GM21390 (cell line): ENCODE results near the gene SUPT4H1.
"Not testable (repeated sequence)": the region's sequence is repeated elsewhere in the genome, so short reads cannot be mapped to it uniquely, and the experiment has no call there.

Source experiments
- ATAC-seq: cut with Tn5 transposase; IDR thresholded peaks from one replicate; pipeline ENCODE4 v1.9.1; 2021; ENCODE audit not compliant: unreplicated experiment

SUPT4H1 gene

GRCh38 chr17:58341861-58342475, 10.0 kb downstream of the SUPT4H1 start:
- ATAC-seq, result no peak

GRCh38 chr17:58341136-58341860, 10.7 kb downstream of the SUPT4H1 start:
- not testable (repeated sequence) for ATAC-seq

- ATAC-seq, result no peak
Observed at GRCh38 chr17:58340405-58340876, 11.6 kb downstream of the SUPT4H1 start.

GRCh38 chr17:58339755-58340404, 12.1 kb downstream of the SUPT4H1 start:
- no peak for ATAC-seq

- peak; percentile 19 for ATAC-seq
Observed at GRCh38 chr17:58338841-58339754, 12.9 kb downstream of the SUPT4H1 start.

GRCh38 chr17:58338454-58338840, 13.6 kb downstream of the SUPT4H1 start:
- no peak for ATAC-seq

- ATAC-seq, result peak; percentile 55
Observed at GRCh38 chr17:58337600-58338453, 14.2 kb downstream of the SUPT4H1 start.

GRCh38 chr17:58337210-58337599, 14.8 kb downstream of the SUPT4H1 start:
- no peak for ATAC-seq

GRCh38 chr17:58336456-58337209, 15.4 kb downstream of the SUPT4H1 start:
- no peak for ATAC-seq

- ATAC-seq, result no peak
Observed at GRCh38 chr17:58335779-58336455, 16.1 kb downstream of the SUPT4H1 start.

GRCh38 chr17:58335061-58335731, 16.8 kb downstream of the SUPT4H1 start:
- ATAC-seq, result no peak

- ATAC-seq, result no peak
Observed at GRCh38 chr17:58334661-58335060, 17.3 kb downstream of the SUPT4H1 start.

GRCh38 chr17:58334256-58334655, 17.7 kb downstream of the SUPT4H1 start:
- ATAC-seq, result no peak

GRCh38 chr17:58333736-58334207, 18.2 kb downstream of the SUPT4H1 start:
- ATAC-seq, result no peak

GRCh38 chr17:58332778-58333735, 18.9 kb downstream of the SUPT4H1 start:
- no peak for ATAC-seq

- ATAC-seq, result no peak
Observed at GRCh38 chr17:58331815-58332777, 19.9 kb downstream of the SUPT4H1 start.
